ENCODE results near the gene HOXB5. TPM values are rescaled to one million over a fixed set of nuclear protein-coding genes. Genes with fewer than 3 reads are reported as not detected.

The HOXB5 gene
- total and polyA plus RNA-seq, 2 of the 4 experiments (the other 2 are of a cell fraction), result 0.54 to 18.0 TPM

GRCh38 chr17:48549914-48550501 is 43.6 kb downstream of the HOXB5 start:
- Histone ChIP-seq H2BK20ac (ENCODE audit: low read depth, low read length) (peak overlapping the region; percentile 93), H3K79me1 (ENCODE audit: low read depth in 1 of 2, low read length in 2 of 2) (peaks cover 4 to 25% of the 10 kb centered on the region in 2 experiments; a peak in 2 of 4 replicates), H3K4ac (ENCODE audit: low read depth, low read length) (peak overlapping the region; percentile 98), H4K91ac (ENCODE audit: insufficient read depth, low read depth, low read length) (peak overlapping the region; percentile 98), H3K9me1 (ENCODE audit: insufficient read depth, low read length) (peaks cover 3% of the 10 kb centered on the region; the same call in 1 of the 2 replicates), H3K18ac (ENCODE audit: low read depth, low read length) (peak overlapping the region; percentile 80), H3K4me1 (ENCODE audit: control insufficient read depth, insufficient read depth, low read length) (peaks cover 48% of the 10 kb centered on the region), H3K36me3 (ENCODE audit: control insufficient read depth, insufficient read depth, low read length) (peaks cover 33% of the 10 kb centered on the region), H4K8ac (ENCODE audit: low read depth in 2 of 2, low read length in 2 of 2) (peak overlapping the region; percentile 63 to 96), H2BK120ac (ENCODE audit: low read depth, low read length) (peak overlapping the region; percentile 97), H3K4me3 (ENCODE audit: insufficient read depth, low read depth, low read length) (peak overlapping the region; percentile 25), H3K27ac (ENCODE audit: insufficient read depth, low read length) (peak overlapping the region; percentile 96), H3K9me3 (ENCODE audit: control insufficient read depth, insufficient read depth, low read length) (no peaks in the 10 kb centered on the region), H2AFZ (replicated peaks; ENCODE audit: low read length, poor library complexity) (peak overlapping the region; percentile 33), H4K20me1 (ENCODE audit: insufficient read depth, low read length) (no peaks in the 10 kb centered on the region), H2BK5ac (ENCODE audit: low read depth, low read length, poor library complexity, severe bottlenecking) (peak overlapping the region; percentile 95), H3K23ac (ENCODE audit: low read depth, low read length) (peak overlapping the region; percentile 99), H3K14ac (replicated peaks; ENCODE audit: low read depth, low read length) (peak overlapping the region; percentile 96), H3K9ac (ENCODE audit: low read depth, low read length) (peak overlapping the region; percentile 79), H2AK5ac (ENCODE audit: low read depth, low read length) (peak overlapping the region; percentile 92), H3K56ac (ENCODE audit: extremely low read depth, insufficient read depth, low read length) (peak overlapping the region; percentile 88), H4K5ac (ENCODE audit: low read depth, low read length) (peak overlapping the region; percentile 90), H2AK9ac (replicated peaks; ENCODE audit: low read depth, low read length, poor library complexity) (peak overlapping the region; percentile 91), H3K4me2 (ENCODE audit: low read depth, low read length) (peak overlapping the region; percentile 74), H3K27me3 (ENCODE audit: control insufficient read depth, insufficient read depth, low read length) (no peaks in the 10 kb centered on the region), H2BK15ac (ENCODE audit: low read depth, low read length) (peak overlapping the region; percentile 94)
- ChIA-PET POLR2A (ENCODE audit: unreplicated experiment) (interaction anchor here (0.7 to 1.2 kb wide), 3 partner anchors 13 to 719 kb away, joined by 3 read pairs; no protein-coding TSS in a partner anchor), CTCF (interaction anchor here (1.1 kb wide), 1 partner anchor 63 kb away, joined by 5 read pairs; no protein-coding TSS in a partner anchor)
- ATAC-seq (ENCODE audit: low read depth) (peak; percentile 16), DNase-seq (peak; percentile 89)
- TF ChIP-seq ELK1 (IDR thresholded peaks at IDR 0.05; ENCODE audit: borderline replicate concordance, low read depth, low read length) (no peak), CHD1 (IDR thresholded peaks at IDR 0.05; ENCODE audit: low read depth, low read length) (no peak), RFX5 (IDR thresholded peaks at IDR 0.05; ENCODE audit: low read depth, low read length) (no peak), MXI1 (IDR thresholded peaks at IDR 0.05; ENCODE audit: borderline replicate concordance, low read depth, low read length) (no peak), FOS (IDR thresholded peaks at IDR 0.05; ENCODE audit: low read depth, low read length) (no peak), SMC3 (IDR thresholded peaks at IDR 0.05; ENCODE audit: low read depth, low read length) (no peak), POLR2A (IDR thresholded peaks at IDR 0.05; ENCODE audit: low read depth, low read length) (no peak), MAZ (IDR thresholded peaks at IDR 0.05; ENCODE audit: borderline replicate concordance, low read depth, low read length) (no peak), CTCF (conservative IDR thresholded peaks at IDR 0.05; ENCODE audit: low read depth, low read length) (no peak), NFE2L2 (IDR thresholded peaks at IDR 0.05; ENCODE audit: low read depth, low read length) (no peak), RAD21 (IDR thresholded peaks at IDR 0.05; ENCODE audit: low read length) (no peak), RCOR1 (IDR thresholded peaks at IDR 0.05; ENCODE audit: insufficient replicate concordance, low read length) (no peak)
- dilution Hi-C loops (cut with HindIII; ENCODE audit: low sequenced_read_pairs, unreplicated experiment), result no loop called here
- intact Hi-C loops (cut with micrococcal nuclease), result no loop called here
- WGBS, 2 experiments (ENCODE audit: extremely low coverage in 2 of 2, insufficient read length in 1 of 2), result 0% methylated on average over 2 of the region's 18 CpGs; no CpG with 5 or more reads in 1 of the 2 experiments
- in situ Hi-C loops (cut with MboI; ENCODE audit: low sequenced_read_pairs), result loop anchor here (10.0 kb wide), 1 partner anchor 195 kb away; no protein-coding TSS in a partner anchor
- BruUV-seq (replicated peaks), result TSS peak; percentile 43
